B cell (primary cell): ENCODE data around the gene KNG1. TPM values are rescaled to one million over a fixed set of nuclear protein-coding genes. Genes with fewer than 3 reads are reported as not detected.
"Not testable (repeated sequence)": the region's sequence is repeated elsewhere in the genome, so short reads cannot be mapped to it uniquely, and the experiment has no call there.

ENCODE experiments used
- ATAC-seq: fragments of 200-7000 bp; cut with Tn5 transposase; one replicate; pipeline ENCODE4 v1.10.0; 2021; ENCODE audit warnings: low read depth, mild to moderate bottlenecking, moderate number of reproducible peaks, moderate library complexity
- CTCF ChIA-PET: fragments of 350-600 bp; sonication (Branson Sonifier 250); formaldehyde crosslinking; loops from one replicate; lab custom pipeline; 2021; ENCODE audit warnings: antibody characterized with exemption, inconsistent platforms; lab: Charles Lee
- POLR2A ChIA-PET: fragments of 350-600 bp; sonication (Branson Sonifier 250); formaldehyde crosslinking; loops from one replicate; lab custom pipeline; 2021; ENCODE audit warnings: antibody characterized with exemption; lab: Charles Lee
- DNase-seq: peaks from one replicate; pipeline ENCODE4 v3.0.0; 2013
- H2AFZ ChIP-seq: 2 replicates; pipeline ENCODE4 v1.6.1; 2012; ENCODE audit warnings: mild to moderate bottlenecking, low read depth, low read length; ENCODE audit not compliant: insufficient read depth, poor library complexity, severe bottlenecking
- H3K27ac ChIP-seq, 2 donors: 1 replicate in 1 of 2; 2 replicates in 1 of 2; pipeline ENCODE4 v1.5.1; 2012 to 2013; ENCODE audit warnings: low read length in 2 of 2, mild to moderate bottlenecking in 2 of 2, moderate library complexity in 1 of 2
- H3K27me3 ChIP-seq, 4 experiments: fragments of 200-600 bp in 1 of 4; sonication (generic) in 1 of 4; replicated peaks in 1 of 4; 1 replicate in 2 of 4; 2 replicates in 2 of 4; pipeline versions ENCODE4 v1.6.1 to v1.7.0; 2013 to 2016; ENCODE audit warnings: low read length in 3 of 4, mild to moderate bottlenecking in 2 of 4, mixed read lengths in 1 of 4, moderate library complexity in 1 of 4; ENCODE audit not compliant: insufficient read depth in 4 of 4, control insufficient read depth in 3 of 4; ENCODE audit errors: control extremely low read depth in 1 of 4
- H3K36me3 ChIP-seq, 2 experiments: replicated peaks in 1 of 2; 1 replicate in 1 of 2; 2 replicates in 1 of 2; pipeline versions ENCODE4 v1.6.1 to v1.7.1; 2013; ENCODE audit warnings: low read length in 1 of 2; ENCODE audit not compliant: insufficient read depth in 2 of 2, control insufficient read depth in 1 of 2; ENCODE audit errors: control extremely low read depth in 1 of 2, extremely low read depth in 1 of 2
- H3K4me1 ChIP-seq, 2 donors: fragments of 200-600 bp in 1 of 2; sonication (generic) in 1 of 2; 1 replicate in 1 of 2; 2 replicates in 1 of 2; pipeline versions ENCODE4 v1.5.1 to v1.6.1; 2013 to 2017; ENCODE audit warnings: low read length in 2 of 2; ENCODE audit not compliant: control insufficient read depth in 2 of 2, insufficient read depth in 2 of 2
- H3K4me2 ChIP-seq: replicated peaks from 2 replicates; pipeline ENCODE3; 2012; ENCODE audit warnings: mild to moderate bottlenecking, low read depth, low read length; ENCODE audit not compliant: poor library complexity, severe bottlenecking
- H3K4me3 ChIP-seq, 5 experiments: fragments of 200-600 bp in 1 of 5; sonication (generic) in 1 of 5; 1 replicate in 3 of 5; 2 replicates in 2 of 5; pipeline versions ENCODE4 v1.5.1 to v1.7.0; 2011 to 2016; ENCODE audit warnings: low read length in 4 of 5, mild to moderate bottlenecking in 4 of 5, low read depth in 2 of 5, control low read depth in 1 of 5, moderate library complexity in 1 of 5; ENCODE audit not compliant: insufficient read depth in 1 of 5; ENCODE audit errors: control extremely low read depth in 1 of 5, extremely low read depth in 1 of 5
- H3K79me2 ChIP-seq: fragments of 200-600 bp; sonication (generic); one replicate; pipeline ENCODE4 v1.6.0; 2016; ENCODE audit warnings: low read length; ENCODE audit not compliant: control insufficient read depth, insufficient read depth
- H3K9ac ChIP-seq: fragments of 200-600 bp; sonication (generic); 2 replicates; pipeline ENCODE4 v1.6.1; 2017; ENCODE audit warnings: mild to moderate bottlenecking, low read length, moderate library complexity
- H3K9me3 ChIP-seq, 3 donors: one replicate each; pipeline versions ENCODE4 v1.6.1 to v1.7.1; 2013; ENCODE audit warnings: low read length in 2 of 3; ENCODE audit not compliant: control insufficient read depth in 2 of 3, insufficient read depth in 1 of 3; ENCODE audit errors: control extremely low read depth in 1 of 3
- H4K20me1 ChIP-seq: 2 replicates; pipeline ENCODE4 v1.6.0; 2012; ENCODE audit warnings: mild to moderate bottlenecking, low read length; ENCODE audit not compliant: insufficient read depth, control insufficient read depth, poor library complexity, severe bottlenecking
- H3K27ac Mint-ChIP-seq: one replicate; pipeline ENCODE4 v1.8.0; 2021; ENCODE audit warnings: mixed read lengths
- H3K27me3 Mint-ChIP-seq: one replicate; pipeline ENCODE4 v1.8.0; 2021; ENCODE audit warnings: mixed read lengths
- H3K4me1 Mint-ChIP-seq: one replicate; pipeline ENCODE4 v1.8.0; 2021; ENCODE audit warnings: mixed read lengths
- H3K4me3 Mint-ChIP-seq: one replicate; pipeline ENCODE4 v1.8.0; 2021; ENCODE audit warnings: mixed read lengths
- H3K9me3 Mint-ChIP-seq: one replicate; pipeline ENCODE4 v1.8.0; 2022; ENCODE audit warnings: mixed read lengths; ENCODE audit not compliant: insufficient read depth
- CTCF ChIP-seq: fragments of 200-600 bp; IDR thresholded peaks from one replicate; pipeline ENCODE4 v1.8.0; 2022; ENCODE audit warnings: antibody characterized with exemption, mild to moderate bottlenecking
- EZH2 ChIP-seq: IDR thresholded peaks from 2 replicates; pipeline ENCODE4 v1.6.1; 2012; ENCODE audit warnings: borderline replicate concordance, low read depth, mild to moderate bottlenecking, moderate library complexity, low read length; ENCODE audit not compliant: insufficient read depth, poor library complexity, severe bottlenecking
- WGBS: methylation state at CpG from one replicate; pipeline ENCODE4 v1.1.5; 2013; ENCODE audit warnings: missing lambda C conversion rate; ENCODE audit not compliant: insufficient coverage; 5-methylcytosine and 5-hydroxymethylcytosine counted together
- intact Hi-C: fragments of 100-400 bp; cut with micrococcal nuclease; formaldehyde crosslinking; loops from one replicate; pipeline ENCODE4 v1.10.0; 2022
- polyA plus RNA-seq: library from polyadenylated mRNA; depleted of rRNA; stranded (reverse); fragments of >200 nt; gene quantifications from 2 replicates; pipeline ENCODE4 v1.2.3, GENCODE V29; 2012
- total RNA-seq, 2 donors: library from RNA; stranded (reverse); fragments of 120-200 nt in 1 of 2; gene quantifications; 1 replicate in 1 of 2; 2 replicates in 1 of 2; pipeline versions ENCODE4 v1.2.3 to v1.2.4, GENCODE V29; 2013 to 2022

Gene KNG1
- total and polyA plus RNA-seq, 2 donors (not counting 1 experiment from before 2014, with no cell fraction given): not detected

- Histone ChIP-seq H3K9ac (no peak overlapping the region), H3K4me3 (no peak overlapping the region), H3K4me1 (no peaks in the 10 kb centered on the region), H2AFZ (no peak overlapping the region), H3K27me3 (peaks cover 0 to 4% (median 0%) of the 10 kb centered on the region in 4 experiments), H4K20me1 (no peaks in the 10 kb centered on the region), H3K36me3 (no peaks in the 10 kb centered on the region), H3K9me3 (no peaks in the 10 kb centered on the region), H3K27ac (no peak overlapping the region), H3K4me2 (no peak overlapping the region), H3K79me2 (no peaks in the 10 kb centered on the region)
- Mint-ChIP-seq H3K9me3 (no peaks in the 10 kb centered on the region), H3K27me3 (peaks cover 9% of the 10 kb centered on the region), H3K4me3 (no peak overlapping the region), H3K4me1 (no peaks in the 10 kb centered on the region), H3K27ac (no peak overlapping the region)
- ChIA-PET CTCF (no interaction called here), POLR2A (no interaction called here)
- DNase-seq (no peak), ATAC-seq (no peak)
- intact Hi-C loops: no loop called here
- 75% methylated on average over 3 of the region's 4 CpGs for WGBS
- no peak for TF ChIP-seq EZH2
- TF ChIP-seq CTCF: no peak
Observed at GRCh38 chr3:186697510-186697909, 19.6 kb upstream of the KNG1 start.

- Mint-ChIP-seq H3K4me1 (no peaks in the 10 kb centered on the region), H3K9me3 (no peaks in the 10 kb centered on the region), H3K27me3 (peaks cover 7% of the 10 kb centered on the region), H3K27ac (no peak overlapping the region), H3K4me3 (no peak overlapping the region)
- TF ChIP-seq EZH2 (no peak), CTCF (no peak)
- Histone ChIP-seq H3K27ac (no peak overlapping the region), H2AFZ (no peak overlapping the region), H3K9ac (no peak overlapping the region), H3K27me3 (peaks cover 0 to 5% (median 1%) of the 10 kb centered on the region in 4 experiments), H3K36me3 (no peaks in the 10 kb centered on the region), H4K20me1 (no peaks in the 10 kb centered on the region), H3K9me3 (no peaks in the 10 kb centered on the region), H3K4me1 (no peaks in the 10 kb centered on the region), H3K4me3 (no peak overlapping the region), H3K79me2 (no peaks in the 10 kb centered on the region), H3K4me2 (no peak overlapping the region)
- DNase-seq: no peak
- CTCF ChIA-PET: no interaction called here
- no peak for ATAC-seq
- WGBS: 37% methylated on average over 3 of the region's 3 CpGs
- intact Hi-C loops: no loop called here
- POLR2A ChIA-PET: no interaction called here
Observed at GRCh38 chr3:186700267-186700666, 16.9 kb upstream of the KNG1 start.

GRCh38 chr3:186702451-186702850, 14.7 kb upstream of the KNG1 start:
- H3K4me1 Mint-ChIP-seq, H3K9me3 Mint-ChIP-seq, CTCF ChIA-PET, ATAC-seq, H3K27ac ChIP-seq, H3K27me3 ChIP-seq, H3K4me1 ChIP-seq, H2AFZ ChIP-seq, H3K9me3 ChIP-seq, H4K20me1 ChIP-seq, H3K27ac Mint-ChIP-seq, H3K36me3 ChIP-seq, POLR2A ChIA-PET, intact Hi-C loops, H3K79me2 ChIP-seq, H3K9ac ChIP-seq, DNase-seq, H3K4me2 ChIP-seq, H3K4me3 ChIP-seq, H3K4me3 Mint-ChIP-seq: not testable (repeated sequence)
- peaks cover 13% of the 10 kb centered on the region for H3K27me3 Mint-ChIP-seq
